Neural cell (in vitro differentiated cells): ENCODE measurements around the gene PATZ1.

ENCODE experiments used
- POLR2AphosphoS5 ChIP-seq: IDR thresholded peaks from 2 replicates; pipeline ENCODE4 v1.6.1; 2012
- REST ChIP-seq: IDR thresholded peaks from 2 replicates; pipeline ENCODE4 v1.6.1; 2012; ENCODE audit warnings: borderline replicate concordance

DNA sequence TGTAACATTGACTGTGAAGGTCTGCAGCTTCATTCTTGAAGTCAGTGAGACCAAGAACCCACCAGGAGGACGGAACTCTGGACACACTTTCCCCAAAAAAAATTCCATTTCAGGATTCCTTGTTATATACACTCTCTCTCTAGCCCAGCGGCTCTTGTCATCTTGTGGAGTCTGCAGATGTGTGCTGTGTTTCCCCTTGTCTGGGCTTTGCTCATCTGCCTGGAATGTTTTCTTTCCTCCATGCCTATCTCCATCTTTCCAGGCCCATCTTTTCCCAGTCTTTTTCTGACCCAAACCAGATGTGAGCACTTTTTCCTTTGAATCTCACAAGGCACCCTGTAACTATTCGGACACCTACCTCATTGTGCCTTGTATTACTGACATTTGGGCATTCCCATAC is 48.2 kb upstream of the PATZ1 start:
- no peak for TF ChIP-seq POLR2AphosphoS5
- no peak for TF ChIP-seq REST
